ENCODE measurements around the gene SAMHD1. TPM values are rescaled to one million over a fixed set of nuclear protein-coding genes. Genes with fewer than 3 reads are reported as not detected.

Gene SAMHD1
- total and polyA plus RNA-seq, 12 donors, result 14.0 to 105 (median 30.8) TPM

- ATAC-seq (no peak), DNase-seq (no peak)
- Histone ChIP-seq H3K9me3 (no peaks in the 10 kb centered on the region), H3K4me3 (peak overlapping the region; percentile 46 to 84 (median 73)), H3K27me3 (peaks cover 0 to 7% (median 0%) of the 10 kb centered on the region in 7 donors), H3K27ac (peak overlapping the region; percentile 82 to 95 (median 94)), H3K4me1 (peaks cover 24 to 56% (median 50%) of the 10 kb centered on the region in 9 donors), H3K36me3 (peaks cover 0 to 6% (median 0%) of the 10 kb centered on the region in 9 donors)
- TF ChIP-seq, protein P1, sequence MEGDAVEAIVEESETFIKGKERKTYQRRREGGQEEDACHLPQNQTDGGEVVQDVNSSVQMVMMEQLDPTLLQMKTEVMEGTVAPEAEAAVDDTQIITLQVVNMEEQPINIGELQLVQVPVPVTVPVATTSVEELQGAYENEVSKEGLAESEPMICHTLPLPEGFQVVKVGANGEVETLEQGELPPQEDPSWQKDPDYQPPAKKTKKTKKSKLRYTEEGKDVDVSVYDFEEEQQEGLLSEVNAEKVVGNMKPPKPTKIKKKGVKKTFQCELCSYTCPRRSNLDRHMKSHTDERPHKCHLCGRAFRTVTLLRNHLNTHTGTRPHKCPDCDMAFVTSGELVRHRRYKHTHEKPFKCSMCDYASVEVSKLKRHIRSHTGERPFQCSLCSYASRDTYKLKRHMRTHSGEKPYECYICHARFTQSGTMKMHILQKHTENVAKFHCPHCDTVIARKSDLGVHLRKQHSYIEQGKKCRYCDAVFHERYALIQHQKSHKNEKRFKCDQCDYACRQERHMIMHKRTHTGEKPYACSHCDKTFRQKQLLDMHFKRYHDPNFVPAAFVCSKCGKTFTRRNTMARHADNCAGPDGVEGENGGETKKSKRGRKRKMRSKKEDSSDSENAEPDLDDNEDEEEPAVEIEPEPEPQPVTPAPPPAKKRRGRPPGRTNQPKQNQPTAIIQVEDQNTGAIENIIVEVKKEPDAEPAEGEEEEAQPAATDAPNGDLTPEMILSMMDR (IDR thresholded peaks at IDR 0.05), result no peak
- WGBS, 2 donors, result 0 to 1% methylated on average over 61 to 124 of the region's 129 CpGs
- intact Hi-C loops (cut with DNase I), result loop anchor here in 8 of 10 donors (2.0 to 10.0 kb wide), 9 partner anchors 28 to 258 kb away; partner anchors contain the start of genes DSN1 (in 5 of the 8) and RAB5IF (in 1 of the 8)
Measured at GRCh38 chr20:36862857-36863668, 88.4 kb downstream of the SAMHD1 start.

- Histone ChIP-seq H3K27me3 (peaks cover 0 to 7% (median 0%) of the 10 kb centered on the region in 7 donors), H3K4me3 (peak overlapping the region; percentile 46 to 84 (median 73)), H3K36me3 (peaks cover 0 to 11% (median 0%) of the 10 kb centered on the region in 9 donors), H3K4me1 (peaks cover 31 to 64% (median 59%) of the 10 kb centered on the region in 9 donors), H3K9me3 (no peaks in the 10 kb centered on the region), H3K27ac (peak overlapping the region; percentile 82 to 95 (median 94))
- intact Hi-C loops (cut with DNase I), result loop anchor here in 8 of 10 donors (2.0 to 10.0 kb wide), 9 partner anchors 27 to 257 kb away; partner anchors contain the start of genes DSN1 (in 5 of the 8) and RAB5IF (in 1 of the 8)
- WGBS, 2 donors, result 7% methylated on average over 45 of the region's 45 CpGs
- TF ChIP-seq, protein P1 (IDR thresholded peaks at IDR 0.05), result no peak
- peak; percentile 61 to 84 (median 72) for ATAC-seq
- peak; percentile 82 to 92 for DNase-seq
Measured at GRCh38 chr20:36861875-36862801, 89.4 kb downstream of the SAMHD1 start.

- 8 to 10% methylated on average over 7 of the region's 7 CpGs for WGBS, 2 donors
- no peaks in the 10 kb centered on the region for H3K9me3 ChIP-seq
- peak overlapping the region; percentile 22 to 84 (median 73) for H3K4me3 ChIP-seq
- peaks cover 0 to 11% (median 0%) of the 10 kb centered on the region in 9 donors for H3K36me3 ChIP-seq
- peaks cover 35 to 68% (median 61%) of the 10 kb centered on the region in 9 donors for H3K4me1 ChIP-seq
- TF ChIP-seq, protein P1 (IDR thresholded peaks at IDR 0.05), result no peak
- H3K27ac ChIP-seq, result peak overlapping the region; percentile 25 to 95 (median 94)
- DNase-seq, result peak; percentile 49 to 54
- ATAC-seq, result peak in 6 of 8 donors; percentile 2 to 49 (median 24)
- intact Hi-C loops (cut with DNase I), result loop anchor here in 7 of 10 donors (5.0 to 10.0 kb wide), 6 partner anchors 34 to 257 kb away; partner anchors contain the start of genes DSN1 (in 5 of the 7) and RAB5IF (in 1 of the 7)
- H3K27me3 ChIP-seq, result peaks cover 0 to 7% (median 0%) of the 10 kb centered on the region in 7 donors
Measured at GRCh38 chr20:36861625-36861874, 90.0 kb downstream of the SAMHD1 start.
